Measurements from ENCODE around the gene NXPH2.

DNA sequence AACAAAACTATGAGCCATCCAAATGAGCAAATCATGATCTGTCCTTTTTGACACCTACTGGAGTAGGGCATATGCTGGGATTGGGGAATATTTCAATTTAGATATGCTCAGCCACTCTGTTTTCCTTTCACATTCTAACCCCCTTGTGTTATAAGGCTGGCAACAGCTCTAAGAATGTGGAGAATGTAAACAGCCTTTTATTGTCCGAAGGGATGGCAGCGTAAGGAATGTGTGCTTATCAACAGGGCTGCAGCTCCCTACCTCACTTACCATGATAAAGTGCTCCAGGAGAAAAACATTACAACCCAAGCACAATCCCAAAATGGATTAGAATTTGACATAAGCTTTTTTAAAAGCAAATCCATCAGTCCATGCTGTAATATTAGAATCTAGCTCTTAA is 2.2 kb downstream of the NXPH2 start:
- TF ChIP-seq, protein P1, sequence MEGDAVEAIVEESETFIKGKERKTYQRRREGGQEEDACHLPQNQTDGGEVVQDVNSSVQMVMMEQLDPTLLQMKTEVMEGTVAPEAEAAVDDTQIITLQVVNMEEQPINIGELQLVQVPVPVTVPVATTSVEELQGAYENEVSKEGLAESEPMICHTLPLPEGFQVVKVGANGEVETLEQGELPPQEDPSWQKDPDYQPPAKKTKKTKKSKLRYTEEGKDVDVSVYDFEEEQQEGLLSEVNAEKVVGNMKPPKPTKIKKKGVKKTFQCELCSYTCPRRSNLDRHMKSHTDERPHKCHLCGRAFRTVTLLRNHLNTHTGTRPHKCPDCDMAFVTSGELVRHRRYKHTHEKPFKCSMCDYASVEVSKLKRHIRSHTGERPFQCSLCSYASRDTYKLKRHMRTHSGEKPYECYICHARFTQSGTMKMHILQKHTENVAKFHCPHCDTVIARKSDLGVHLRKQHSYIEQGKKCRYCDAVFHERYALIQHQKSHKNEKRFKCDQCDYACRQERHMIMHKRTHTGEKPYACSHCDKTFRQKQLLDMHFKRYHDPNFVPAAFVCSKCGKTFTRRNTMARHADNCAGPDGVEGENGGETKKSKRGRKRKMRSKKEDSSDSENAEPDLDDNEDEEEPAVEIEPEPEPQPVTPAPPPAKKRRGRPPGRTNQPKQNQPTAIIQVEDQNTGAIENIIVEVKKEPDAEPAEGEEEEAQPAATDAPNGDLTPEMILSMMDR (IDR thresholded peaks at IDR 0.05; ENCODE audit: insufficient read depth, low read depth, low read length), result no peak
- no peak for TF ChIP-seq EZH2 (IDR thresholded peaks at IDR 0.05; ENCODE audit: insufficient read depth, low read length)

All from astrocyte (in vitro differentiated cells and primary cell).